HEK293 (cell line): ENCODE measurements around the gene HIGD2A.

ENCODE experiments used
- SETDB1 ChIP-seq: IDR thresholded peaks from one replicate; pipeline ENCODE4 v1.6.1; 2017; ENCODE audit warnings: mild to moderate bottlenecking, low read length, moderate library complexity, mixed read lengths; ENCODE audit not compliant: insufficient read length
- ZBTB6 ChIP-seq: fragments of 450-650 bp; formaldehyde crosslinking; IDR thresholded peaks from 2 replicates; pipeline ENCODE4 v1.5.1; 2017; ENCODE audit warnings: missing biosample characterization, missing genetic modification characterization
- ZIC2 ChIP-seq: fragments of 450-650 bp; formaldehyde crosslinking; IDR thresholded peaks from 2 replicates; pipeline ENCODE4 v1.5.1; 2016; ENCODE audit warnings: missing biosample characterization, missing genetic modification characterization
- ZNF175 ChIP-seq: fragments of 450-650 bp; formaldehyde crosslinking; IDR thresholded peaks from 2 replicates; pipeline ENCODE4 v1.5.1; 2016; ENCODE audit warnings: missing biosample characterization, missing genetic modification characterization
- ZNF202 ChIP-seq: fragments of 450-650 bp; formaldehyde crosslinking; IDR thresholded peaks from 2 replicates; pipeline ENCODE4 v1.5.1; 2016; ENCODE audit warnings: missing biosample characterization, missing genetic modification characterization, borderline replicate concordance
- ZNF211 ChIP-seq: fragments of 450-650 bp; formaldehyde crosslinking; IDR thresholded peaks from 2 replicates; pipeline ENCODE4 v1.5.1; 2016; ENCODE audit warnings: low read depth, missing biosample characterization, missing genetic modification characterization
- ZNF239 ChIP-seq: fragments of 450-650 bp; formaldehyde crosslinking; IDR thresholded peaks from 2 replicates; pipeline ENCODE4 v1.5.1; 2016; ENCODE audit warnings: missing biosample characterization, missing genetic modification characterization
- ZNF26 ChIP-seq: fragments of 450-650 bp; formaldehyde crosslinking; IDR thresholded peaks from 2 replicates; pipeline ENCODE4 v1.5.1; 2016; ENCODE audit warnings: missing biosample characterization, missing genetic modification characterization
- ZNF324 ChIP-seq: fragments of 450-650 bp; formaldehyde crosslinking; IDR thresholded peaks from 2 replicates; pipeline ENCODE4 v1.5.1; 2016; ENCODE audit warnings: missing biosample characterization, missing genetic modification characterization
- ZNF398 ChIP-seq: fragments of 450-650 bp; formaldehyde crosslinking; IDR thresholded peaks from 2 replicates; pipeline ENCODE4 v1.5.1; 2017; ENCODE audit warnings: missing biosample characterization, missing genetic modification characterization
- ZNF530 ChIP-seq: fragments of 450-650 bp; formaldehyde crosslinking; IDR thresholded peaks from 2 replicates; pipeline ENCODE4 v1.5.1; 2016; ENCODE audit warnings: low read depth, missing biosample characterization, missing genetic modification characterization
- ZNF555 ChIP-seq: fragments of 450-650 bp; formaldehyde crosslinking; conservative IDR thresholded peaks from 2 replicates; pipeline ENCODE4 v1.5.1; 2017; ENCODE audit warnings: missing biosample characterization, mild to moderate bottlenecking, missing genetic modification characterization, inconsistent platforms
- ZNF558 ChIP-seq: fragments of 450-650 bp; formaldehyde crosslinking; IDR thresholded peaks from 2 replicates; pipeline ENCODE4 v1.5.1; 2016; ENCODE audit warnings: missing biosample characterization, missing genetic modification characterization
- ZNF585B ChIP-seq: fragments of 450-650 bp; formaldehyde crosslinking; IDR thresholded peaks from 2 replicates; pipeline ENCODE4 v1.5.1; 2016; ENCODE audit warnings: missing biosample characterization, missing genetic modification characterization
- ZNF639 ChIP-seq: fragments of 450-650 bp; formaldehyde crosslinking; IDR thresholded peaks from 2 replicates; pipeline ENCODE4 v1.5.1; 2016; ENCODE audit warnings: missing biosample characterization, missing genetic modification characterization
- ZNF664 ChIP-seq: fragments of 450-650 bp; formaldehyde crosslinking; IDR thresholded peaks from 2 replicates; pipeline ENCODE4 v1.5.1; 2016; ENCODE audit warnings: missing biosample characterization, missing genetic modification characterization
- ZNF768 ChIP-seq: fragments of 450-650 bp; formaldehyde crosslinking; IDR thresholded peaks from 2 replicates; pipeline ENCODE4 v1.5.1; 2018; ENCODE audit warnings: missing biosample characterization, mild to moderate bottlenecking, missing genetic modification characterization
- ZNF791 ChIP-seq: fragments of 450-650 bp; formaldehyde crosslinking; IDR thresholded peaks from 2 replicates; pipeline ENCODE4 v1.5.1; 2016; ENCODE audit warnings: missing biosample characterization, missing genetic modification characterization
- ZXDB ChIP-seq: fragments of 450-650 bp; formaldehyde crosslinking; IDR thresholded peaks from 2 replicates; pipeline ENCODE4 v1.5.1; 2016; ENCODE audit warnings: missing biosample characterization, missing genetic modification characterization
- TF ChIP-seq, protein P1 (sequence below): fragments of 450-650 bp; formaldehyde crosslinking; IDR thresholded peaks from 2 replicates; pipeline ENCODE4 v1.5.1; 2016; ENCODE audit warnings: missing biosample characterization, missing genetic modification characterization
- TF ChIP-seq, protein P2 (sequence below): fragments of 450-650 bp; formaldehyde crosslinking; IDR thresholded peaks from 2 replicates; pipeline ENCODE4 v1.5.1; 2016; ENCODE audit warnings: missing biosample characterization, missing genetic modification characterization
- TF ChIP-seq, protein P3 (sequence below): fragments of 450-650 bp; formaldehyde crosslinking; IDR thresholded peaks from 2 replicates; pipeline ENCODE4 v1.5.1; 2016; ENCODE audit warnings: missing biosample characterization, missing genetic modification characterization
- TF ChIP-seq, protein P4 (sequence below): fragments of 450-650 bp; formaldehyde crosslinking; IDR thresholded peaks from 2 replicates; pipeline ENCODE4 v1.5.1; 2016; ENCODE audit warnings: missing biosample characterization, missing genetic modification characterization

The HIGD2A gene

DNA sequence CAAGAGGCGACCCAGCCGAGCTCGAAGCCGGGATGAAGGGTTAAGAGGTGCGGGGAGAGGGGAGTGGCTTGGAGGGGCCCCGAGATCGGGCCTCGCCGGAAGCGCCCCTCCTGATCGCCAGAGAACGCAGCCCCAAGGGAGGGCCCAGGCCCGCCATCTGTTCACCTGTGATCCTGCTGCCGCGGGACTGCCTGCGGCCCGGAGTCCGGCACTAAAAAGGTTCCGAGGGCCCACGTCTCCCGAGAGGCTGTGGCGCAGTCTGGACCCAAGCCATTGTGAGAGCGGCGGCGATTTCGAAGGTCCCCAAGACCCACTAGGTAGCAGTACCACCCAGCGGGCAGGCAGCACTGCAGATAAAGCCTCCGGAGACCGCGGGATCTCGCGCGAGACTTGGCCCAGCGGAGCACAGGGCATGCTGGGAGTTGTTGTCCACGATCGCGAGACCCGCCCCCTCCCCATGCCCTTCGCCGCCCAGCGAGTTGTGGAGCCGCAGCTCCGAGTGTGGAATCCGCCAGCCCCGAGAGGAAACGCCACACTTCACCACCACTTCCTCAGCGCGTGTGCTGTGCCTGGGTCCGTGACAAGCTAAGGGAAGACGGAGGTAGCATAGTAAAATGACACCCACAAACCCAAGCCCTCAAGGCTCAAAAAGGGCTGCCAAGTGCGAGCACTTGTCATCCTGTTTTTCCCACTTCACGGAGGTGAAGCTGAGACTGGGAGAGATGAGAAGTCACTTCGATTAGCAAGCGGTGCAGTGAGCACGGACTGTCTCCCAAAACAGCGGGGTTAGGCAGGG lies 26.9 kb upstream of the HIGD2A start, which contains the start of gene KIAA1191 (continued):
- no peak for TF ChIP-seq ZNF398 (tag by site-specific recombination)
- no peak for TF ChIP-seq ZNF26 (tag by site-specific recombination)
- TF ChIP-seq ZIC2 (tag by site-specific recombination) = peak; percentile 76
- TF ChIP-seq ZNF324 (tag by site-specific recombination) = no peak
- TF ChIP-seq, protein P1, sequence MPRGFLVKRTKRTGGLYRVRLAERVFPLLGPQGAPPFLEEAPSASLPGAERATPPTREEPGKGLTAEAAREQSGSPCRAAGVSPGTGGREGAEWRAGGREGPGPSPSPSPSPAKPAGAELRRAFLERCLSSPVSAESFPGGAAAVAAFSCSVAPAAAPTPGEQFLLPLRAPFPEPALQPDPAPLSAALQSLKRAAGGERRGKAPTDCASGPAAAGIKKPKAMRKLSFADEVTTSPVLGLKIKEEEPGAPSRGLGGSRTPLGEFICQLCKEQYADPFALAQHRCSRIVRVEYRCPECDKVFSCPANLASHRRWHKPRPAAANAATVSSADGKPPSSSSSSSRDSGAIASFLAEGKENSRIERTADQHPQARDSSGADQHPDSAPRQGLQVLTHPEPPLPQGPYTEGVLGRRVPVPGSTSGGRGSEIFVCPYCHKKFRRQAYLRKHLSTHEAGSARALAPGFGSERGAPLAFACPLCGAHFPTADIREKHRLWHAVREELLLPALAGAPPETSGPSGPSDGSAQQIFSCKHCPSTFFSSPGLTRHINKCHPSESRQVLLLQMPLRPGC (tag by site-specific recombination) = no peak
- TF ChIP-seq ZXDB (tag by site-specific recombination) = peak; percentile 77; the same call in 1 of the 2 replicates
- no peak for TF ChIP-seq ZBTB6 (tag by site-specific recombination)
- no peak for TF ChIP-seq ZNF530 (tag by site-specific recombination)
- TF ChIP-seq ZNF664 (tag by site-specific recombination) = no peak
- TF ChIP-seq ZNF585B (tag by site-specific recombination) = 0 out of 2 replicates have a peak, but pooled peaks have one; percentile 5
- TF ChIP-seq, protein P2, sequence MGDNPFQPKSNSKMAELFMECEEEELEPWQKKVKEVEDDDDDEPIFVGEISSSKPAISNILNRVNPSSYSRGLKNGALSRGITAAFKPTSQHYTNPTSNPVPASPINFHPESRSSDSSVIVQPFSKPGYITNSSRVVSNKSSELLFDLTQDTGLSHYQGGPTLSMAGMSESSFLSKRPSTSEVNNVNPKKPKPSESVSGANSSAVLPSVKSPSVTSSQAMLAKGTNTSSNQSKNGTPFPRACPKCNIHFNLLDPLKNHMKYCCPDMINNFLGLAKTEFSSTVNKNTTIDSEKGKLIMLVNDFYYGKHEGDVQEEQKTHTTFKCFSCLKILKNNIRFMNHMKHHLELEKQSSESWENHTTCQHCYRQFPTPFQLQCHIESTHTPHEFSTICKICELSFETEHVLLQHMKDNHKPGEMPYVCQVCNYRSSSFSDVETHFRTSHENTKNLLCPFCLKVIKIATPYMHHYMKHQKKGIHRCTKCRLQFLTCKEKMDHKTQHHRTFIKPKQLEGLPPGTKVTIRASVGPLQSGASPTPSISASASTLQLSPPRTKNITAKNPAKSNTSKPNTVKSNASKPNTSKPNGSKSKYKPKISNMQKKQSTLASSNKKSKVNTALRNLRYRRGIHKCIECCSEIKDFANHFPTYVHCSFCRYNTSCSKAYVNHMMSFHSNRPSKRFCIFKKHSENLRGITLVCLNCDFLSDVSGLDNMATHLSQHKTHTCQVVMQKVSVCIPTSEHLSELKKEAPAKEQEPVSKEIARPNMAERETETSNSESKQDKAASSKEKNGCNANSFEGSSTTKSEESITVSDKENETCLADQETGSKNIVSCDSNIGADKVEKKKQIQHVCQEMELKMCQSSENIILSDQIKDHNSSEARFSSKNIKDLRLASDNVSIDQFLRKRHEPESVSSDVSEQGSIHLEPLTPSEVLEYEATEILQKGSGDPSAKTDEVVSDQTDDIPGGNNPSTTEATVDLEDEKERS = no peak; the same call in 1 of the 2 replicates
- TF ChIP-seq ZNF202 = no peak
- no peak for TF ChIP-seq ZNF211
- TF ChIP-seq, protein P3, sequence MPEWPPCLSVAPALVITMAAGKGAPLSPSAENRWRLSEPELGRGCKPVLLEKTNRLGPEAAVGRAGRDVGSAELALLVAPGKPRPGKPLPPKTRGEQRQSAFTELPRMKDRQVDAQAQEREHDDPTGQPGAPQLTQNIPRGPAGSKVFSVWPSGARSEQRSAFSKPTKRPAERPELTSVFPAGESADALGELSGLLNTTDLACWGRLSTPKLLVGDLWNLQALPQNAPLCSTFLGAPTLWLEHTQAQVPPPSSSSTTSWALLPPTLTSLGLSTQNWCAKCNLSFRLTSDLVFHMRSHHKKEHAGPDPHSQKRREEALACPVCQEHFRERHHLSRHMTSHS (tag by site-specific recombination) = no peak
- no peak for TF ChIP-seq ZNF175 (tag by site-specific recombination)
- TF ChIP-seq ZNF639 (tag by site-specific recombination) = peak; percentile 21; the same call in 1 of the 2 replicates
- TF ChIP-seq ZNF791 (tag by site-specific recombination) = no peak
- TF ChIP-seq ZNF768 (tag by site-specific recombination) = no peak
- TF ChIP-seq, protein P4, sequence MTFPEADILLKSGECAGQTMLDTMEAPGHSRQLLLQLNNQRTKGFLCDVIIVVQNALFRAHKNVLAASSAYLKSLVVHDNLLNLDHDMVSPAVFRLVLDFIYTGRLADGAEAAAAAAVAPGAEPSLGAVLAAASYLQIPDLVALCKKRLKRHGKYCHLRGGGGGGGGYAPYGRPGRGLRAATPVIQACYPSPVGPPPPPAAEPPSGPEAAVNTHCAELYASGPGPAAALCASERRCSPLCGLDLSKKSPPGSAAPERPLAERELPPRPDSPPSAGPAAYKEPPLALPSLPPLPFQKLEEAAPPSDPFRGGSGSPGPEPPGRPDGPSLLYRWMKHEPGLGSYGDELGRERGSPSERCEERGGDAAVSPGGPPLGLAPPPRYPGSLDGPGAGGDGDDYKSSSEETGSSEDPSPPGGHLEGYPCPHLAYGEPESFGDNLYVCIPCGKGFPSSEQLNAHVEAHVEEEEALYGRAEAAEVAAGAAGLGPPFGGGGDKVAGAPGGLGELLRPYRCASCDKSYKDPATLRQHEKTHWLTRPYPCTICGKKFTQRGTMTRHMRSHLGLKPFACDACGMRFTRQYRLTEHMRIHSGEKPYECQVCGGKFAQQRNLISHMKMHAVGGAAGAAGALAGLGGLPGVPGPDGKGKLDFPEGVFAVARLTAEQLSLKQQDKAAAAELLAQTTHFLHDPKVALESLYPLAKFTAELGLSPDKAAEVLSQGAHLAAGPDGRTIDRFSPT (tag by site-specific recombination) = peak; percentile 97
- peak; percentile 21; the same call in 1 of the 2 replicates for TF ChIP-seq ZNF558
- TF ChIP-seq SETDB1 = no peak
- TF ChIP-seq ZNF239 (tag by site-specific recombination) = no peak
- TF ChIP-seq ZNF555 = no peak
